ENCODE measurements around the gene SLC22A23.

GRCh38 chr6:3283241-3283640 is 173.6 kb downstream of the SLC22A23 start:
- TF ChIP-seq CTCF (IDR thresholded peaks at IDR 0.05) (no peak), POLR2A (IDR thresholded peaks at IDR 0.05) (no peak), POLR2AphosphoS5 (IDR thresholded peaks at IDR 0.05) (no peak), EP300 (IDR thresholded peaks at IDR 0.05) (no peak)

Data from gastroesophageal sphincter (tissue), 3 donors.